CD14-positive monocyte (primary cell): Measurements from ENCODE around the gene LARGE2. TPM values are rescaled to one million over a fixed set of nuclear protein-coding genes. Genes with fewer than 3 reads are reported as not detected.

Experiments
- DNase-seq, 3 donors: peaks; one replicate each; pipeline ENCODE4 v3.0.0-alpha.2; 2011 to 2022
- H2AFZ ChIP-seq: 2 replicates; pipeline ENCODE4 v1.6.0; 2012; ENCODE audit warnings: mild to moderate bottlenecking, low read depth, low read length, inconsistent platforms; ENCODE audit not compliant: insufficient read depth, poor library complexity, severe bottlenecking
- H3K27ac ChIP-seq, 2 donors: 1 replicate in 1 of 2; 2 replicates in 1 of 2; pipeline ENCODE4 v1.5.1; 2012 to 2013; ENCODE audit warnings: low read length in 2 of 2, control low read depth in 1 of 2, inconsistent platforms in 1 of 2, low read depth in 1 of 2, mild to moderate bottlenecking in 1 of 2
- H3K27me3 ChIP-seq, 2 donors: one replicate each; pipeline versions ENCODE4 v1.6.0 to v1.6.1; 2011 to 2013; ENCODE audit warnings: low read length in 2 of 2; ENCODE audit not compliant: control insufficient read depth in 2 of 2, insufficient read depth in 2 of 2
- H3K36me3 ChIP-seq, 2 donors: replicated peaks in 1 of 2; 1 replicate in 1 of 2; 2 replicates in 1 of 2; pipeline versions ENCODE4 v1.5.1 to v1.6.1; 2012 to 2013; ENCODE audit warnings: low read length in 2 of 2, control low read depth in 1 of 2, inconsistent platforms in 1 of 2, mild to moderate bottlenecking in 1 of 2; ENCODE audit not compliant: insufficient read depth in 2 of 2, control insufficient read depth in 1 of 2
- H3K4me1 ChIP-seq, 2 donors: 1 replicate in 1 of 2; 2 replicates in 1 of 2; pipeline versions ENCODE4 v1.5.1 to v1.6.1; 2012 to 2013; ENCODE audit warnings: low read length in 2 of 2, control low read depth in 1 of 2, inconsistent platforms in 1 of 2, mild to moderate bottlenecking in 1 of 2, moderate library complexity in 1 of 2; ENCODE audit not compliant: insufficient read depth in 2 of 2, control insufficient read depth in 1 of 2
- H3K4me2 ChIP-seq: replicated peaks from 2 replicates; pipeline ENCODE3; 2012; ENCODE audit warnings: low read length, moderate library complexity, mild to moderate bottlenecking; ENCODE audit not compliant: poor library complexity, severe bottlenecking; ENCODE audit errors: extremely low read depth
- H3K4me3 ChIP-seq, 3 experiments: fragments of 200-600 bp in 1 of 3; sonication (generic) in 1 of 3; replicated peaks in 1 of 3; 1 replicate in 2 of 3; 2 replicates in 1 of 3; pipeline ENCODE4 v1.5.1; 2011 to 2013; ENCODE audit warnings: low read length in 3 of 3, mild to moderate bottlenecking in 3 of 3, control low read depth in 2 of 3, low read depth in 2 of 3, inconsistent platforms in 1 of 3, moderate library complexity in 1 of 3
- H3K79me2 ChIP-seq: 2 replicates; pipeline ENCODE4 v1.6.0; 2012; ENCODE audit warnings: mild to moderate bottlenecking, control low read depth, inconsistent platforms, low read length, moderate library complexity; ENCODE audit not compliant: insufficient read depth
- H3K9ac ChIP-seq: 2 replicates; pipeline ENCODE4 v1.6.0; 2017; ENCODE audit warnings: low read length, mild to moderate bottlenecking; ENCODE audit not compliant: insufficient read depth, poor library complexity, severe bottlenecking
- H3K9me3 ChIP-seq, 2 donors: replicated peaks in 1 of 2; 1 replicate in 1 of 2; 2 replicates in 1 of 2; pipeline versions ENCODE4 v1.5.1 to v1.6.1; 2012 to 2013; ENCODE audit warnings: low read length in 2 of 2, control low read depth in 1 of 2; ENCODE audit not compliant: control insufficient read depth in 1 of 2, insufficient read depth in 1 of 2
- H4K20me1 ChIP-seq: 2 replicates; pipeline ENCODE4 v1.6.0; 2012; ENCODE audit warnings: mild to moderate bottlenecking, low read length, control low read depth, moderate library complexity; ENCODE audit not compliant: insufficient read depth
- H3K27ac Mint-ChIP-seq, 7 donors: one replicate each; pipeline ENCODE4 v1.8.0; 2020; ENCODE audit warnings: mild to moderate bottlenecking in 7 of 7, mixed read lengths in 7 of 7, moderate library complexity in 6 of 7, inconsistent platforms in 2 of 7
- H3K27me3 Mint-ChIP-seq, 3 donors: one replicate each; pipeline ENCODE4 v1.8.0; 2021 to 2022; ENCODE audit warnings: low read depth in 3 of 3, mild to moderate bottlenecking in 3 of 3, mixed read lengths in 3 of 3, moderate library complexity in 3 of 3, inconsistent platforms in 1 of 3
- H3K36me3 Mint-ChIP-seq, 2 donors: one replicate each; pipeline ENCODE4 v1.8.0; 2020; ENCODE audit warnings: mixed read lengths in 2 of 2, inconsistent platforms in 1 of 2, mild to moderate bottlenecking in 1 of 2
- H3K4me1 Mint-ChIP-seq: one replicate; pipeline ENCODE4 v1.8.0; 2020; ENCODE audit warnings: mild to moderate bottlenecking, mixed read lengths
- H3K4me3 Mint-ChIP-seq, 2 donors: one replicate each; pipeline ENCODE4 v1.8.0; 2020; ENCODE audit warnings: mild to moderate bottlenecking in 2 of 2, mixed read lengths in 2 of 2, moderate library complexity in 1 of 2
- H3K9me3 Mint-ChIP-seq, 7 donors: one replicate each; pipeline ENCODE4 v1.8.0; 2020 to 2022; ENCODE audit warnings: mixed read lengths in 7 of 7, mild to moderate bottlenecking in 6 of 7, moderate library complexity in 6 of 7, inconsistent platforms in 2 of 7
- WGBS: methylation state at CpG from one replicate; pipeline ENCODE4 v1.1.5; 2013; ENCODE audit warnings: missing lambda C conversion rate; ENCODE audit not compliant: insufficient coverage; 5-methylcytosine and 5-hydroxymethylcytosine counted together
- intact Hi-C, 2 donors: fragments of 100-400 bp; cut with micrococcal nuclease; formaldehyde crosslinking; loops; one replicate each; pipeline versions ENCODE4 v1.15.0 to v1.15.1; 2023
- polyA plus RNA-seq, 3 donors: library from polyadenylated mRNA; depleted of rRNA in 1 of 3; unstranded in 2 of 3; stranded (reverse) in 1 of 3; fragments of 300-500 nt in 2 of 3; fragments of >200 nt in 1 of 3; fragmentation: Illumina TruSeq in 2 of 3; gene quantifications; 1 replicate in 2 of 3; 2 replicates in 1 of 3; pipeline ENCODE4 v1.2.3, GENCODE V29; 2012 to 2021
- TF ChIP-seq, protein P1 (sequence below): fragments of 200-600 bp; IDR thresholded peaks from one replicate; pipeline ENCODE4 v1.8.0; 2022; ENCODE audit warnings: antibody characterized with exemption, mild to moderate bottlenecking

LARGE2 gene
- polyA plus RNA-seq, 3 donors: 0.12 TPM; not detected in 2

DNA sequence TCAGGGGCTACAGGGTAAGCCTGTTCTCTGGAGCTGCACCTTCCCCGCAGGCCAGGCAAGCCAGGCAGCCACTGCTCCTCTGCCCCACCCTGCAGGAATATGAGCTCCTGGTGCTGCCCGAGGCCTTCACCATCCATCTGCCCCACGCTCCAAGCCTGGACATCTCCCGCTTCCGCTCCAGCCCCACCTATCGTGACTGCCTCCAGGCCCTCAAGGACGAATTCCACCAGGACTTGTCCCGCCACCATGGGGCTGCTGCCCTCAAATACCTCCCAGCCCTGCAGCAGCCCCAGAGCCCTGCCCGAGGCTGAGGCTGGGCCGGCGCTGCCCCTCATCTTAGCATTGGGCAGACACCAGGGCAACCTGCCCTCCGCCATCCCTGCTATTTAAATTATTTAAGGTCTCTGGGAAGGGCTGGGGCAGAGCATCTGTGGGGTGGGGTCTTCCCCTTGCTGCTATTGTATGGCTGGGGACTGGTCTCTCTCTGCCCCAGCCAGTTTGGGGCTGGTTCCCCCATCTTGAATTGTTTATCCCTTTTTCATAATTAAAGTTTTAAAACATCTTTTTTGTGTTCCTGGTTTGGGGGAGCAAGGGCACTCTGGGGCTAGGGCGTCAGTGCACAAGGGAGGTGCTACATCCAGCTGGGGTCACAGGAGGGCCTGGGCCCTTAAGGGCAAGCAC, 6.2 kb downstream of the LARGE2 start:
- 98% methylated on average over 8 of the region's 13 CpGs for WGBS
- Histone ChIP-seq H4K20me1 (peaks cover 50% of the 10 kb centered on the region), H3K79me2 (peaks cover 29% of the 10 kb centered on the region), H3K27ac (no peak overlapping the region), H3K4me3 (no peak overlapping the region), H2AFZ (no peak overlapping the region), H3K4me2 (no peak overlapping the region), H3K9ac (no peak overlapping the region), H3K27me3 (peaks cover 0 to 2% of the 10 kb centered on the region in 2 donors), H3K36me3 (peaks cover 10 to 17% of the 10 kb centered on the region in 2 donors), H3K4me1 (peaks cover 44 to 45% of the 10 kb centered on the region in 2 donors), H3K9me3 (no peaks in the 10 kb centered on the region)
- Mint-ChIP-seq H3K4me3 (no peak overlapping the region), H3K4me1 (peaks cover 58% of the 10 kb centered on the region), H3K27me3 (peaks cover 7 to 15% (median 9%) of the 10 kb centered on the region in 3 donors), H3K9me3 (peaks cover 0 to 3% (median 0%) of the 10 kb centered on the region in 7 donors), H3K36me3 (peaks cover 24 to 36% of the 10 kb centered on the region in 2 donors), H3K27ac (peak overlapping the region in 2 of 7 donors; percentile 30 to 71)
- intact Hi-C loops: no loop called here
- TF ChIP-seq, protein P1, sequence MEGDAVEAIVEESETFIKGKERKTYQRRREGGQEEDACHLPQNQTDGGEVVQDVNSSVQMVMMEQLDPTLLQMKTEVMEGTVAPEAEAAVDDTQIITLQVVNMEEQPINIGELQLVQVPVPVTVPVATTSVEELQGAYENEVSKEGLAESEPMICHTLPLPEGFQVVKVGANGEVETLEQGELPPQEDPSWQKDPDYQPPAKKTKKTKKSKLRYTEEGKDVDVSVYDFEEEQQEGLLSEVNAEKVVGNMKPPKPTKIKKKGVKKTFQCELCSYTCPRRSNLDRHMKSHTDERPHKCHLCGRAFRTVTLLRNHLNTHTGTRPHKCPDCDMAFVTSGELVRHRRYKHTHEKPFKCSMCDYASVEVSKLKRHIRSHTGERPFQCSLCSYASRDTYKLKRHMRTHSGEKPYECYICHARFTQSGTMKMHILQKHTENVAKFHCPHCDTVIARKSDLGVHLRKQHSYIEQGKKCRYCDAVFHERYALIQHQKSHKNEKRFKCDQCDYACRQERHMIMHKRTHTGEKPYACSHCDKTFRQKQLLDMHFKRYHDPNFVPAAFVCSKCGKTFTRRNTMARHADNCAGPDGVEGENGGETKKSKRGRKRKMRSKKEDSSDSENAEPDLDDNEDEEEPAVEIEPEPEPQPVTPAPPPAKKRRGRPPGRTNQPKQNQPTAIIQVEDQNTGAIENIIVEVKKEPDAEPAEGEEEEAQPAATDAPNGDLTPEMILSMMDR: no peak
- no peak for DNase-seq

DNA sequence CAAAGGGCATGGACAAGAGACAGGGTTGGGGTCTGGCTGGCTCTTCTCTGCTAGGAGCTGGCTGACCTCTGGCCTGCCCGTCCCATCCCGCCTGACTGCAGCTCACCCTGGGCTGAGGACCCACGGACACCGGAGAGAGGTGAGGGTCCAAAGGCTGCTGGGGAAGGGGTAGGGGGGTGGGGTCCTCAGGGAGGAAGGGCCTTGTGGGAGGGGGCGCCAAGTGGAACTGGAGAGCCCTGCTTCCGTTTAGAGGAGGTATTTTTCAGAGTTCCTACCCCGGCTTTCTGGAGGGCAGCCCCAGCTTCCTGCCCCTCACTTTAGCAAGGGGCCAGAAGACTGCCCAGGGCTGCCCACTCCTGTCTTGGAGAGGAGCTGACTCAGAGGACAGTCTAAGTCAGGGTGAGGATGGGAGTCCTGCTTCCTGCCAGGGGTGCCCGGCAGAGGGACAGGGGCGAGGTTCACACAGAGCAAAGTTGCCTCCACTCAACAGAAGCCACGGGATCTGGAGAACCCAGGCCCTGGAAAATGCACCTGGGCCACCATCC, 7.1 kb downstream of the LARGE2 start:
- TF ChIP-seq, protein P1: no peak
- no peaks in the 10 kb centered on the region for H3K9me3 ChIP-seq
- Mint-ChIP-seq H3K27ac (peak overlapping the region in 6 of 7 donors; percentile 71 to 83 (median 78)), H3K4me1 (peaks cover 60% of the 10 kb centered on the region), H3K36me3 (peaks cover 24 to 45% of the 10 kb centered on the region in 2 donors), H3K9me3 (no peaks in the 10 kb centered on the region), H3K27me3 (peaks cover 0 to 6% (median 3%) of the 10 kb centered on the region in 3 donors), H3K4me3 (peak overlapping the region in 1 of 2 donors; percentile 33)
- H3K27ac ChIP-seq: peak overlapping the region; percentile 38 to 56
- peaks cover 32% of the 10 kb centered on the region for H3K79me2 ChIP-seq
- peaks cover 18 to 26% of the 10 kb centered on the region in 2 donors for H3K36me3 ChIP-seq
- peaks cover 53 to 54% of the 10 kb centered on the region in 2 donors for H3K4me1 ChIP-seq
- 93% methylated on average over 4 of the region's 10 CpGs for WGBS
- H3K9ac ChIP-seq: no peak overlapping the region
- H2AFZ ChIP-seq: no peak overlapping the region
- peaks cover 55% of the 10 kb centered on the region for H4K20me1 ChIP-seq
- intact Hi-C loops: no loop called here
- H3K27me3 ChIP-seq: no peaks in the 10 kb centered on the region
- H3K4me3 ChIP-seq: no peak overlapping the region
- peak overlapping the region; percentile 12 for H3K4me2 ChIP-seq
- DNase-seq: peak in 1 of 3 donors; percentile 11
